SH-SY5Y (cell line): Measurements from ENCODE around the gene LRRC34.

Experiments used
- GATA2 ChIP-seq: IDR thresholded peaks from 2 replicates; pipeline ENCODE4 v1.6.1; 2011; ENCODE audit warnings: mild to moderate bottlenecking, low read depth, low read length
- GATA3 ChIP-seq: IDR thresholded peaks from 2 replicates; pipeline ENCODE4 v1.6.1; 2011; ENCODE audit warnings: low read depth, mild to moderate bottlenecking, low read length, moderate library complexity

- TF ChIP-seq GATA2 (peak; percentile 31; the same call in 1 of the 2 replicates), GATA3 (no peak)
Measured at GRCh38 chr3:169772305-169772896, 40.3 kb downstream of the LRRC34 start.
